Activated CD4-positive, alpha-beta T cell treated with anti-CD3 and anti-CD28 coated beads, Interleukin-2, Interleukin-6, amounts not matched to agents 100 ng/mL and 50 ng/mL, durations not matched to agents 16 hours and 8 hours (primary cell): Measurements from ENCODE around the gene RGS19.

Experiments used
- DNase-seq: peaks from one replicate; pipeline ENCODE4 v3.0.0-alpha.2; 2020

Gene RGS19

GRCh38 chr20:64062596-64063388, 16.5 kb downstream of the RGS19 start, which contains the start of gene TCEA2:
Gene TCEA2 (plus strand): TSS chr20:64063198. CDS start chr20:64063313, 115 bp downstream.
- peak; percentile 98 for DNase-seq

GRCh38 chr20:64062276-64062595, 17.1 kb downstream of the RGS19 start:
- DNase-seq: no peak

- no peak for DNase-seq
These were observed 20.8 kb downstream of the RGS19 start for GRCh38 chr20:64058536-64058935.

GRCh38 chr20:64057628-64058498, 21.5 kb downstream of the RGS19 start:
- DNase-seq: peak; percentile 88

- peak; percentile 24 for DNase-seq
These were observed 22.3 kb downstream of the RGS19 start for GRCh38 chr20:64056889-64057627.

GRCh38 chr20:64056639-64056888, 22.8 kb downstream of the RGS19 start:
- no peak for DNase-seq

GRCh38 chr20:64055893-64056638, 23.3 kb downstream of the RGS19 start:
- DNase-seq: no peak

- DNase-seq: no peak
These were observed 23.9 kb downstream of the RGS19 start for GRCh38 chr20:64055396-64055892.

GRCh38 chr20:64053841-64054661, 25.3 kb downstream of the RGS19 start:
- DNase-seq: no peak

GRCh38 chr20:64052987-64053840, 26.1 kb downstream of the RGS19 start:
- no peak for DNase-seq

GRCh38 chr20:64052326-64052722, 27.0 kb downstream of the RGS19 start:
- no peak for DNase-seq

- no peak for DNase-seq
These were observed 27.6 kb downstream of the RGS19 start for GRCh38 chr20:64051561-64052325.

GRCh38 chr20:64051033-64051452, 28.3 kb downstream of the RGS19 start:
- DNase-seq: no peak

- no peak for DNase-seq
These were observed 28.9 kb downstream of the RGS19 start for GRCh38 chr20:64050261-64051032.

- no peak for DNase-seq
These were observed 29.4 kb downstream of the RGS19 start for GRCh38 chr20:64049878-64050260.

GRCh38 chr20:64049060-64049877, 30.0 kb downstream of the RGS19 start, which contains the start of gene SOX18:
Gene SOX18 (minus strand): TSS chr20:64049639. CDS start chr20:64049516, 123 bp downstream.
- peak; percentile 55 for DNase-seq

- no peak for DNase-seq
These were observed 30.8 kb downstream of the RGS19 start for GRCh38 chr20:64048402-64049044.
